Measurements from ENCODE around the gene CASZ1. TPM values are rescaled to one million over a fixed set of nuclear protein-coding genes. Genes with fewer than 3 reads are reported as not detected.
A peak's percentile ranks its signal among the peaks of the same experiment; 100 is the strongest.

The CASZ1 gene
- total and polyA plus RNA-seq, 2 experiments from 2014 or later = 6.2 to 6.7 TPM

DNA sequence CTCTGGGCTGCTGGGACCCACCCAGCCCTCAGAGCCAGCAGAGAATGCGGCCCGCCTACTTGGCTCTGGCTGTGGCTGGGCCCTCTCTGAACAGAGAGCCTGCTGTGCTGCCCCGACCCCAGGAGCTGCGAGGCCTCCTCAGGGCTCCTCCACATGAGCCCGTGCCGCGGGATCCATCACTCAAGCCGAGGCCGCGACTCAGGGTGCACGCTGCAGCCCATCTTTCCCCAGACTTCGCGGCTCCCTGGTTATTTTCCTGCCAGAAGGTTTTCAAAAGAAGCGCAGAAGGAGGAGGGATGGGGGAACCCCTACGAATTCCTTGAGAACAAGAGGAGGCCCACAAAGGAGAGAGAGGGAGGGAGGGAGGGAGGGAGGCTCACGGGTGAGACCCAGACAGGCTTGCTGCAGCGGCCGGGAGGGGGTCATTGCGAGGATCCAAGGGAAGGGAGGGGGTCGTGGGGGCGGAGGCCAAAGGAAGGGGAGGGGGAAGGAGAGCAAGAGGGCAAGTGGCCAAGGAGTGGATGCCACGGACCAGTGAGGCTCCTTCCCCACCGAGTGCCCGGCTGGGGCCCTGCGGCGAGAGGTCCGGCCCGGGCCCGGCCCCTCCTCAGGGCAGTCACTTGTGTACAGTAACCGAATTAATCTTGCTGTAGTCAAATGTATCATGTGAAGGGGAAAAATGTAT lies 146.8 kb downstream of the CASZ1 start (continued):
- no peak for TF ChIP-seq EZH2 (IDR thresholded peaks at IDR 0.05; ENCODE audit: low read depth, unreplicated experiment)
- no peak for TF ChIP-seq POLR2AphosphoS5 (IDR thresholded peaks at IDR 0.05; ENCODE audit: low read depth)
- TF ChIP-seq ZNF114 (CRISPR knock-in tag; IDR thresholded peaks at IDR 0.05) = no peak
- no peak for TF ChIP-seq CREB1 (CRISPR knock-in tag; IDR thresholded peaks at IDR 0.05; ENCODE audit: low read depth)
- TF ChIP-seq ZNF331 (CRISPR knock-in tag; IDR thresholded peaks at IDR 0.05; ENCODE audit: low read depth) = no peak
- TF ChIP-seq, protein P1, sequence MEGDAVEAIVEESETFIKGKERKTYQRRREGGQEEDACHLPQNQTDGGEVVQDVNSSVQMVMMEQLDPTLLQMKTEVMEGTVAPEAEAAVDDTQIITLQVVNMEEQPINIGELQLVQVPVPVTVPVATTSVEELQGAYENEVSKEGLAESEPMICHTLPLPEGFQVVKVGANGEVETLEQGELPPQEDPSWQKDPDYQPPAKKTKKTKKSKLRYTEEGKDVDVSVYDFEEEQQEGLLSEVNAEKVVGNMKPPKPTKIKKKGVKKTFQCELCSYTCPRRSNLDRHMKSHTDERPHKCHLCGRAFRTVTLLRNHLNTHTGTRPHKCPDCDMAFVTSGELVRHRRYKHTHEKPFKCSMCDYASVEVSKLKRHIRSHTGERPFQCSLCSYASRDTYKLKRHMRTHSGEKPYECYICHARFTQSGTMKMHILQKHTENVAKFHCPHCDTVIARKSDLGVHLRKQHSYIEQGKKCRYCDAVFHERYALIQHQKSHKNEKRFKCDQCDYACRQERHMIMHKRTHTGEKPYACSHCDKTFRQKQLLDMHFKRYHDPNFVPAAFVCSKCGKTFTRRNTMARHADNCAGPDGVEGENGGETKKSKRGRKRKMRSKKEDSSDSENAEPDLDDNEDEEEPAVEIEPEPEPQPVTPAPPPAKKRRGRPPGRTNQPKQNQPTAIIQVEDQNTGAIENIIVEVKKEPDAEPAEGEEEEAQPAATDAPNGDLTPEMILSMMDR (conservative IDR thresholded peaks at IDR 0.05; ENCODE audit: low read depth in 2 of 2) = no peak
- TF ChIP-seq, protein P2, sequence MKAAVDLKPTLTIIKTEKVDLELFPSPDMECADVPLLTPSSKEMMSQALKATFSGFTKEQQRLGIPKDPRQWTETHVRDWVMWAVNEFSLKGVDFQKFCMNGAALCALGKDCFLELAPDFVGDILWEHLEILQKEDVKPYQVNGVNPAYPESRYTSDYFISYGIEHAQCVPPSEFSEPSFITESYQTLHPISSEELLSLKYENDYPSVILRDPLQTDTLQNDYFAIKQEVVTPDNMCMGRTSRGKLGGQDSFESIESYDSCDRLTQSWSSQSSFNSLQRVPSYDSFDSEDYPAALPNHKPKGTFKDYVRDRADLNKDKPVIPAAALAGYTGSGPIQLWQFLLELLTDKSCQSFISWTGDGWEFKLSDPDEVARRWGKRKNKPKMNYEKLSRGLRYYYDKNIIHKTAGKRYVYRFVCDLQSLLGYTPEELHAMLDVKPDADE (IDR thresholded peaks at IDR 0.05) = no peak

DNA sequence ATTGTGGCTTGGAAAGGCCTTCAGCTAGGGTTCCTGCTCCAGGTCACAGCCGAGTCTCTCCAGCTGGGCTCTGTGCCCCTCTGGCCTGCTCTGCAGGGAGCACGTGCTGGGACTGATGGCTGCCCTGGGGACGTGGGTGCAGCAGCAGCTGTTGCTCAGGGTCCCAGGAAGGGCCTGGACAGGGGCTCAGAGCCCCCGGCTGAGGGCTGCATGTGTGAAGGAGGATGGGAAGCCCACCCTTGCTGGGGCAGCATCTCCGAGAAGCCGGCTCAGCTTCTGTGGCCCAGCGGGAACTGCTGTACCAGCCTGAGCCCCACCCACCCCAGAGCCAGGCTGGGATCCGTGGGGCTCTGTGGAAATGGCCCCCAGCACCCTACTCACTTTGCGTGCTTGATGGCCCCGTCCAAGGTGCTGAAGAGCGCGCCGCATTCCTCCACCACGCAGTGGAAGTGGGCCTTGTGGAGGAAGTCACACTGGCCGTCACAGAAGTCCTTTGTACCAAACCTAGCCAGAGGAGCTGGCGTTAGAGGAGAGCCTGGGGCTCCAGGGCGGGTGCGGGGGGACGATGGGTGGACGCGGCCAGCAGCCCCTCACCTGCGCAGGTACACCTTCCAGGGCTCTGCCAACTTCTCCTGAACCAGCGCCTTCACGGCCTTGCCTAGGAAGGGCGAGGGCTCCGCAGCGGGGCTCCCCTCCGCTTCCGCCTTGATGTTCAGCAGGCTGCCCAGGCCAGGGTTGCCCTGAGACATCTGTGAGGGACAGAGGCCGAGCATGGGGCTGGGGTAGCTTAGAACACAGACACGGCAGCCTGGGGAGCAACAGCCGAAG lies 147.5 kb downstream of the CASZ1 start:
- Histone ChIP-seq H3K9me2 (ENCODE audit: insufficient read depth) (no peaks in the 10 kb centered on the region), H3F3A (replicated peaks; ENCODE audit: low read depth) (0 out of 2 replicates have a peak, but pooled peaks cover 6% of the 10 kb centered on the region), H3K27ac (ENCODE audit: low read depth) (no peak overlapping the region), H3K4me2 (peak overlapping the region; percentile 70), H3K4me1 (ENCODE audit: insufficient read depth) (peaks cover 14% of the 10 kb centered on the region), H2AFZ (no peak overlapping the region), H3K4me3 (peak overlapping the region; percentile 48; the same call in 1 of the 2 replicates), H4K20me1 (replicated peaks; ENCODE audit: insufficient read depth) (no peaks in the 10 kb centered on the region), H3K79me2 (replicated peaks; ENCODE audit: insufficient read depth) (no peaks in the 10 kb centered on the region), H3K36me3 (ENCODE audit: insufficient read depth) (no peaks in the 10 kb centered on the region), H3K27me3 (ENCODE audit: insufficient read depth) (peaks cover 10% of the 10 kb centered on the region)
- Mint-ChIP-seq H3K36me3 (ENCODE audit: low read depth) (no peaks in the 10 kb centered on the region; the same call in 2 of the 3 replicates), H3K27ac (no peak overlapping the region), H3K9me3 (no peaks in the 10 kb centered on the region), H3K27me3 (ENCODE audit: insufficient read depth, low read depth, poor library complexity) (peaks cover 18% of the 10 kb centered on the region), H3K4me3 (peak overlapping the region; percentile 64; the same call in 2 of the 3 replicates), H3K4me1 (peaks cover 2% of the 10 kb centered on the region; the same call in 2 of the 3 replicates)
- TF ChIP-seq STAT1 (IDR thresholded peaks at IDR 0.05; ENCODE audit: unreplicated experiment) = no peak
- no peak for TF ChIP-seq CREB1 (CRISPR knock-in tag; IDR thresholded peaks at IDR 0.05; ENCODE audit: low read depth)
- TF ChIP-seq NANOG (IDR thresholded peaks at IDR 0.05; ENCODE audit: borderline replicate concordance) = no peak
- TF ChIP-seq, protein P3, sequence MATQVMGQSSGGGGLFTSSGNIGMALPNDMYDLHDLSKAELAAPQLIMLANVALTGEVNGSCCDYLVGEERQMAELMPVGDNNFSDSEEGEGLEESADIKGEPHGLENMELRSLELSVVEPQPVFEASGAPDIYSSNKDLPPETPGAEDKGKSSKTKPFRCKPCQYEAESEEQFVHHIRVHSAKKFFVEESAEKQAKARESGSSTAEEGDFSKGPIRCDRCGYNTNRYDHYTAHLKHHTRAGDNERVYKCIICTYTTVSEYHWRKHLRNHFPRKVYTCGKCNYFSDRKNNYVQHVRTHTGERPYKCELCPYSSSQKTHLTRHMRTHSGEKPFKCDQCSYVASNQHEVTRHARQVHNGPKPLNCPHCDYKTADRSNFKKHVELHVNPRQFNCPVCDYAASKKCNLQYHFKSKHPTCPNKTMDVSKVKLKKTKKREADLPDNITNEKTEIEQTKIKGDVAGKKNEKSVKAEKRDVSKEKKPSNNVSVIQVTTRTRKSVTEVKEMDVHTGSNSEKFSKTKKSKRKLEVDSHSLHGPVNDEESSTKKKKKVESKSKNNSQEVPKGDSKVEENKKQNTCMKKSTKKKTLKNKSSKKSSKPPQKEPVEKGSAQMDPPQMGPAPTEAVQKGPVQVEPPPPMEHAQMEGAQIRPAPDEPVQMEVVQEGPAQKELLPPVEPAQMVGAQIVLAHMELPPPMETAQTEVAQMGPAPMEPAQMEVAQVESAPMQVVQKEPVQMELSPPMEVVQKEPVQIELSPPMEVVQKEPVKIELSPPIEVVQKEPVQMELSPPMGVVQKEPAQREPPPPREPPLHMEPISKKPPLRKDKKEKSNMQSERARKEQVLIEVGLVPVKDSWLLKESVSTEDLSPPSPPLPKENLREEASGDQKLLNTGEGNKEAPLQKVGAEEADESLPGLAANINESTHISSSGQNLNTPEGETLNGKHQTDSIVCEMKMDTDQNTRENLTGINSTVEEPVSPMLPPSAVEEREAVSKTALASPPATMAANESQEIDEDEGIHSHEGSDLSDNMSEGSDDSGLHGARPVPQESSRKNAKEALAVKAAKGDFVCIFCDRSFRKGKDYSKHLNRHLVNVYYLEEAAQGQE (IDR thresholded peaks at IDR 0.05; ENCODE audit: unreplicated experiment) = peak; percentile 82
- TF ChIP-seq ZNF114 (CRISPR knock-in tag; IDR thresholded peaks at IDR 0.05) = no peak
- ATAC-seq = peak; percentile 15
- DNase-seq (ENCODE audit: low spot score) = peak; percentile 41
